Central memory CD4-positive, alpha-beta T cell (primary cell): Measurements from ENCODE around the gene CLEC4G.
"Not testable (repeated sequence)": the region's sequence is repeated elsewhere in the genome, so short reads cannot be mapped to it uniquely, and the experiment has no call there.

Experiments used
- DNase-seq: peaks from one replicate; pipeline ENCODE4 v3.0.0; 2022

CLEC4G gene

DNA sequence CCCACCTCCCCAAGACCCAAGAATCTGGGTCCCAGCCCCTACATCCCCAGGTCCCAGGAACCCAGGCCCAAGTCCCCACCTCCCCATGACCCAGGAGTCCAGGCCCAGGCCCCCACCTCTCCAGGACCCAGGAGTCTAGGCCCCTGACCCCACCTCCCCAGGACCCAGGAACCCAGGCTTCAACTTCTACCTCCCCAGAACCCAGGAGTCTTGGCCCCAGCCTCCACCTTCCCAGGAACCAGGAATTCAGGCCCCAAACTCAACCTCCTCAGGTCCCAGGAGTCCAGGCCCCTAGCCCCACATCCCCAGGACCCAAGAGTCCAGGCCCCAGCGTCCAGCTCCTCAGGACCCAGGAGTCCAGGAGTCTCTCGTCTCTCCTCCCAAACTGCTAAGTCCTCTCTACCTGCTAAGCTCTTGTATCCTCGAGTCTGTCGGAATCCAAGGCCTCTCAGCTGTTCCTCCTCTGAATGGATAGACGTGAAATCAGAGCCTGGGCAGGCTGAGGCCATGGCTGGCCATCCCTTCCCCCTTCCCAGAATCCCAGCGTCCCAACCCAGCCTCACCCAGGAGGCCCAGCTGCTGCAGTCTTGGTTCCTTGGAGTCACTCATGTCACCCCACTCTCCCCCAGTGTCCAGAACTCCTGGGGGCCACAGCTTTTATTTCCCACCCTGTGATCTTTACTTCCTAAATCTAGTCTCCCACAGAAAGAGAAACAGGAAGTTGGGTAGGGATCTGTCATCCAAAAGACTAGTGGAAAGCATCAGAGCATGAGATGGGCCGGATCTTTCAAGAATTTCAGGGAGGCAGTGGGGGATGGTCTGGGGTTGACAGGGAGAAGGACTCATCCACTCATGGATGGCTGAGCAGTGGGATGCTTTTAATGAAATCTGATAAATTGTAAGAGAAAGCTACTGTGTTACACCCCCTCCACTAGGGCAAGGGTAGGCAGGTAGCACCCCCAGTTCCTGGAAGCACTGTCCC lies 15.3 kb upstream of the CLEC4G start, which contains the start of gene CD209:
TSS of gene CD209 (minus strand) at position 632 of the 982 bp plus-strand sequence. CDS start at position 609, 23 bp downstream.
- no peak for DNase-seq

DNA sequence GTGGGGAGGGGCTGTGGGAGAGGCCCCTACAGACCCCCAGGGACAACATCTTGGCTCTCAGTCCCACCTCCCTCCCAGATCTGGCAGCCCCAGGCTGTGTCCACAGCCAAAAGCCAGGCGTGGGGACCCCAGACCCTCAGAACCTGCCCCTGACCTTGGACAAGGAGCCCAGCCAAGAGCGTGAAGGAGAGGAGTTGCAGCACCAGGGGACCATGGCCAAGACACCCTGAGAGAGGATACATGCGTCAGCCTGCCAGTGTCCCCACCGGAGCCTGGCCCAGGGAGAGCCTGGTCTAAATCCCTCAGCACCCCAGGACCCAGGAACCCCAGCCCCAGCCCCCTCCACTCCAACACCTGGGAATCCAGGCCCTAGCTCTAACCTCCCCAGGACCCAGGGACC lies 14.4 kb upstream of the CLEC4G start:
- DNase-seq = not testable (repeated sequence)

DNA sequence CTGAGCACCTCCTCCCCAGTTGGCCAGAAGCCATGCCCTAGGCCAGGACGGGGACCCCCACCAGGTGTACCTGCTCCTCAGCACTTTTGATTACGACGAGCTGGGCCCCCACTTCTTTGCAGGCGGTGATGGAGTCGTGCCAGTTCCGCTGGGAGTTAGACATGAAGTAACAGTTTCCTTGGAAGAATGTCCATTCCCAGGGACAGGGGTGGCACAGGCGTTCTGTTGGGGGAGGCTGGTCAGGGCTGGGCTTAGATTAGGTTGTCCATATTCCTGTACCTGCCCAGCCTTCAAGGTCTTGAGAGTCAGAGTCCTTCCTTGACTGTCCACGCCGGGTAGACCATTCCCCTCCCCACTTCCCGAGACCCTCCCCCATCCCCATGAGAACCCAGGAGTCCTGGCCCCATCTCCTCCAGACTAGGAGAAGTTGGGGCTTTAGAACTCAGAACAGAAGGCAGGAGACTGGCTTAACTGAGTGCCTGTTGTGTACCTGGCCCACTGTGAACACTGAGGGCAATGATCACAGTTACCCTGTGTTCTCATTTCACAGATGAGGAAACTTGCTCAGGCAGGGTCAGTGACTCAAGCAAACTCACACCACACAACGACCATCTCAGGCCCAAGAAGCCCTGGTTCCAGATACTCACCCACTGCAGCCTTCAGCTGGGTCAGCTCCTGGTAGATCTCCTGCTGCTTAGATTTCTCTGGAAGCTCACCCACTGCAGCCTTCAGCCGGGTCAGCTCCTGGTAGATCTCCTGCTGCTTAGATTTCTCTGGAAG lies 13.2 kb upstream of the CLEC4G start:
- DNase-seq = no peak

DNA sequence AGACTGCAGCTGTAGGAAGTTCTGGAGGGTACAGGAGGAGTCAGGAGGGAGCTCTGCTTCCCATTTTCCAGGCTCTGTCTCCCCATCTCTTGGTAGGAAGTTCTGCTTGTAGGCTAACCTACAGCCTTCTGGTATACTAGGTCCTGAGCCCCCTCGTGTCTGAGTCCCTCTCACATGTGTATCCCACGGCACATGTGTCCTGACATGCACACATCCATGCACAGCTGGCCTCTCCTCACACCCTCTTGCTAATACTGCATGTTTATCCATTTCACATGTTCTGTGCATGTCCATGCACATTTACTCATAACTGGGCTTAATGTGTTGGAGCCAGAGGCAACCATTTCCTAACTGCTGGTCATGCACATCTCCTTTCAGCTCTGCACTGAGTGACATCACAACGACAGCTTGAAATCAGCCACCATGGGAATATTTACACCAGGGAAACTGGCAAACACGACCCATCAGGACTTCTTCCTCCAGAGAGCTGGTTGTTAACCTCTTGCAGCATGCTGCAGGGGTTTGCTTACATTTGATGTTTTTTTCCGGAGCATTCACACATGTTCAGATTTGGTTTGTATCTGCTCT lies 12.4 kb upstream of the CLEC4G start:
- DNase-seq = no peak

DNA sequence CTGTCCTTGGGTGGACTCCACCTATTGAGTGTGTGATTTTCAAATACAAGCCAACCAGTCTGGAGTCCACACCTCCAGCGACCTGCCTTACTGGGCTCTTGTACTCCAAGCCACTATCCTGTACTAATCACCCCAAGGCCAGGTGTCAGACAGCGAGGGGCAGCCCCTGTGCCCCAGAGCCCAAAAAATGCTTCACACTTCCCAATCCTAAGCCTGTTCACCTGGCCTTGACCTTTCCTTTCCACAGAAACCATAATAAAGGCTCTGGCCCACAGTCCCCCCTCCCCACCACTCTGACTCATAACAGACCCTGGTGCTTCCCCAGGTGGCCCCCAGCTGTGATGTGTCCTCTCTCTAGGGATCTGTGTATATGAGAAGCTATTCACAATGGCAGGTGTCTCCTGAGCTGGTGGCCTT lies 11.5 kb upstream of the CLEC4G start:
- no peak for DNase-seq

DNA sequence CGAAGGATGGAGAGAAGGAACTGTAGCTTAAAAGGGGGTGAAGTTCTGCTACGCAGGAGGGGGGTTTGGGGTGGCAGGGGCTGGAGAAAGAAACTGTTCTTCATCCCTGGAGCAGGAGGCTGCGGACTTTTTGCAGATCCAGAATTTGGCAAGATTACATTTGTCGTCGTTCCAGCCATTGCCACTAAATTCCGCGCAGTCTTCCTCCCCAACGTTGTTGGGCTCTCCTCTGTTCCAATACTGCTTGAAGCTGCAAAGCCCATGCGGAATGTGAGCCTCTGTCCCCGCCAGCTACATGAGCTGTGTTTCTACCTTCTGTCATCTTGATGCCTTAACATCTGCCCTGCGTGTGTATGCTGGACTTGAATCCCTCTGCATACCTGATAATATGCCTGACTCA lies 11.1 kb upstream of the CLEC4G start:
- DNase-seq = no peak

DNA sequence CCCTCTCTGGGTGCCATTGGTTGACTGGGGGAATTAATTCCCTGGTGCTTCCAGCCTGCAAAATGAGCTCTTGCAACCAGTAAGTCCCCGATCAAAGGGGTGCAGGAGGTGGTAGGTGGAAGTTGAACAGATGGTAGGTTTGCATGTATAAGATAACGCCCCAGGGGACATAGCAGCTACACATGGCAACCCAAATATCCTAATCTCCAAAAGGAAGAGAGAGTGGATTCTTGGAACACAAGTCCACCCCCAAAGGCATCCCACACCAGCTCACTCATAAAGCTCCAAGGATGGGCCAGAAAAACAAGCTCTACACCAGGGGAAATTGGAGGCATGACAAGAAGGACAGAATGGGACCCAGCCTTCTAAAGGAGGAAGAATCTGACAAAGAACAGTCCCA lies 10.7 kb upstream of the CLEC4G start:
- no peak for DNase-seq

DNA sequence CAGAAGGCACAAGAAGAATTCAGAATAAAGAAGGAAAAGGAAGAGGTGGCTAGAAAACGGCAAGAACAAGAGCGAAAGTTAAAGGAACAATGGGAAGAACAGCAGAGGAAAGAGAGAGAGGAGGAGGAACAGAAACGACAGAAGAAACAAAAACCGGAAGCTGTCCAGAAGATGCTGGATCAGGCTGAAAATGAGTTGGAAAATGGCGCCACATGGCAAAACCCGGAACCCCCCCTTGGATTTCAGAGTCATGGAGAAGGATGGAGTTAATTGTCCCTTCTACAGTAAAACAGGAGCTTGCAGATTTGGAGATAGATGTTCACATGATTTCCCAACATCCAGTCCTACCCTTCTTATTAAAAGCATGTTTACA lies 8.8 kb upstream of the CLEC4G start:
- DNase-seq = no peak

DNA sequence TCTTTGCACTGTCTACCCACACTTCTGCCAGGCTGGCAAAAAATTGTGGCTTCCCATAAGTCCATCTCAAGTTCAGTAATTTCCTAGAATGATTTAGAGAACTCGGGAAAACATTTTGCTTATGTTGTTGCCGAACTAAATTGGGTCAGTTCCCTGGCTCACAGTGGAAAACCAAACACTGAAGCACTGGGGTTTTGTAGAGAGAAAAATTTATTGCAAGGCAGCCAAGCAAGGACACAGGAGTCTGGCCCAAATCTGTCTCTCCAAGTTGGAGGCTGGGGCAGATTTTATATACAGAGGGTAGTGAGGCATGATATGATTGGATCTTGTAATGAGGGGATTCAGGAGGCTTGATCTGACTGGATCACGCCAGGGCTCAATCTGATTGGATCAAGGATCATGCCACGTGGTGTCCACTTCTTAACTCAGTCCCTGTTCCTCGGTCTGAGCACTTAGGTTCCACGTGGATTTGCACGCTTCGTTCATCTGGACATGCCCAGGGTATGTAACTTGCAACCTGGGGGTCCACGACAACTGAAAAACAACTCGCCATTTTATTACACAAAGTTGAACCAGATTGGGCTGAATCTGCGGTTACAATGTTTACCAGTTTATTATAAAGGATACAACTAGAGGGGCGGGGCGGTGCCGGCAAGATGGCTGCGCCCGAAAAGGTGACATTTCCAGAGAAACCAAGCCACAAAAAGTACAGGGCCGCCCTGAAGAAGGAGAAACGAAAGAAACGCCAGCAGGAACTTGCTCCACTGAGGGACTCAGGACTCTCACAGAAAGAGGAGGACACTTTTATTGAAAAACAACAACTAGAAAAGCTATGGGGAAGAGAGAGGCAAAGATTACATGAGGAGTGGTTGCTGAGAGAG lies 8.1 kb upstream of the CLEC4G start:
- DNase-seq = no peak

DNA sequence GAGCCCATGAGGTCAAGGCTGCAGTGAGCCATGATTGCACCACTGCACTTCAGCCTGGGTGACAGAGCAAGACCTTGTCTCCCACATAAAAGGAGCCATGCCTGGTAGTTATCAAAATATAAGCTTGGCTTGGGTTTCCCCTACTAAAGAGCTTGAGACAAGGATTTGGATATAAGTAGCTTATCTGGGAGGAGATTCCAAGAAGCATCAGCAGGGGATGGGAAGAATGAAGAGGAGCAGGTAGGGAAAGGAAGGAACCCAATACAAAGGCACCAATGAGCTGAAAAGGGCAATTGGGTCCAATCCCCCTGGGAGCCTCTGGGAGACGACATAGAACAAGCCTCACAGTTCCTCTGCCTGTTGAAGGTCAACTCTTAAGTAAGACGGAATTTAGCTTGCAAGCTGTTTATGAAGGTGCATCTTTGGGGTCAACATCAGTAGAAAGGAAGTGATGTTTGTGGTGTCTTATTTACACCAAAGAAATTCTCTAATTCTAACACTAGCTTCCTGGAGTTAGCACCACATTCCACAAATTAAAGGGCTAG lies 7.4 kb upstream of the CLEC4G start:
- no peak for DNase-seq

DNA sequence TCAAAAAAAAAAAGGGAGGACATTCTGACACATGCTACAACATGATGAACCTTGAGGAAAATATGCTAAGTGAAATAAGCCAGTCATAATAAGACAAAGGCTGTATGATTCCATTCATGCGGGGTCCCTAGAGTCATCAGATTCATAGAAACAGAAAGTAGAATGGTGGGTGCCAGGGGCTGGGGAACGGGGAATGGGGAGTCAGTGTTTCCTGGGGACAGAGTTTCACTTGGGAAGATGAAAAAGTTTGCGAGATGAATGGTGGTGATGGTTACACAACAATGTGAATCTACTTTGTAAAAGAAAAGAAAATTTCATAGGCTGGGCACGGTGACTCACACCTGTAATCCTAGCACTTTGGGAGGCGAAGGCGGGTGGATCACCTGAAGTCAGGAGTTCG lies 6.1 kb upstream of the CLEC4G start:
- no peak for DNase-seq

DNA sequence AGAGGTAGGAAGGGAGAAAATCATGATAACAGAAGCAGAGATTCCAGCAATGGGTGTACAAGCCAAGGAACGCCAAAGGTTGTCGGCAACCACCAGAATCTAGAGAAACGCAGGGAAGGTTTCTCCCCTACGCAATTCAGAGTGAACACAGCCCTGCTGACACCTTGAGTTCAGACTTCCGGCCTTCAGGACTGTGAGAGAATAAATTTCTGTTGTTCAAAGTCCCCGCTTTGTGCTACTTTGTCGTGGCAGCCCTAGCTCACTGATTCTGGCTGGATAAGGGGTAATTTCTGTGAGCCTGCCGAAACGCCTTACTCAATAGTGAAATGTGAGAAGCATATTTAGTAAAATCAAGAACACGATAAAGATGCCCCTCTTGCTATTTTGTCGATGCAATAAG lies 5.3 kb upstream of the CLEC4G start:
- no peak for DNase-seq

DNA sequence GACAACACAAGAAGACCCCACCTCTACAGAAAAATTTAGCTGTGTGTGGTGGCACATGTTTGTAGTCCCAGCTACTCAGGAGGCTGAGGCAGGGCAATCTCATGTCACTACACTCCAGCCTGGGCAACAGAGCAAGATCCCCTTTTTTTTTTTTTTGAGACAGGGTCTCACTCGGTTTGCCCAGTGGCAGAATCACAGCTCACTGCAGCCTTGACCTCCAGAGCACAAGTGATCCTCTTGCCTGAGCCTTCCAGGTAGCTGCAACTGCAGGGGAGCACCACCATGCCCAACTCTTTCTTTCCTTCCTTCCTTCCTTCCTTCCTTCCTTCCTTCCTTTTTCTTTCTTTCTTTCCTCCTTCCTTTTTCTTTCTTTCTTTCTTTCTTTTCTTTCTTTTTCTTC lies 4.2 kb upstream of the CLEC4G start:
- DNase-seq = no peak

DNA sequence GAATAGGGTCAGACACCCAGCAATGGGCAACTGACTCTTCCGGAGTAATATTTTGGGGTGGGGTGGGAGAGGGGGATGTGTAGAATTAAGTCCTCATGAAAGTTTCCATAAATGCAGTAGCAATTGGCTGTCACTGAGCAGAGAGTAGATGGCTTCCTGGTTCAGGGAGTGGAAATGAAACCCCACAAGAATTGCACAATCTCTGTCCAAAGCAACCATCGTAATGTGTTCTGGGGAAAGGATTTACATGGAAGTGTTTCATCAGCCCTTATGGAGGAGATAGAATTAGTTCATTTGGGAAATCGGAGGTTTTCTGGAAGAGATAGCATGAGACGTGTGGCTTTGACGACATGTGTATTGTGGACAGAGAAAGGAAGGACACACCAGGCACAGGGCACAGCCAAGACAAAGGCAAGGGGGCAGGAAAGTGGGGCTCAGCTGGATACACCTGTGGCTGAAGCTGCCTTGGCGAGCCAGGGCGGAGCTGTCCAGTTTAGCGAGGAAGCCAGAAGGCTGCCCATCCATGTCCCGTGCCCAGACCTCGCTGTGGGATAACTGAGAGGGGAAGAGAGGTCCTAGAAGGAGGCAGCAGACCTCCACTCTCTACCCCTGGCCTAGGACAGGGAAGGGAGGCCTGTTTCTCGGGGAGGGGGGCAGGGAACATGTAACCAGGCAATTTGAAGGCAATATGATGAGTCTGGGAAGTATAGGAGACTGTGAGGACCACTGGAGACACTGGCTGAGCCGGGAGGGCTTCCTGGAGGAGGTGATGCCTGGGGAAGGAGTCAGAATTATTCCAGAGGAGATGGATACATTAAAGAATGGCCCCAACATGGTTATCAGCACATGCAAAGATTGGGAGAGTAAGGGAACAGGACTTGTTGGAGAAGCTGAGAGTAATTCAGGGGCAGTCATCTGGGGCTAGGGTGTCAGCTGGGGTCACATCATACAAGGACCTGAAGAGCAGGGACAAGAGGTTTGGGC lies 2.6 kb upstream of the CLEC4G start:
- no peak for DNase-seq

DNA sequence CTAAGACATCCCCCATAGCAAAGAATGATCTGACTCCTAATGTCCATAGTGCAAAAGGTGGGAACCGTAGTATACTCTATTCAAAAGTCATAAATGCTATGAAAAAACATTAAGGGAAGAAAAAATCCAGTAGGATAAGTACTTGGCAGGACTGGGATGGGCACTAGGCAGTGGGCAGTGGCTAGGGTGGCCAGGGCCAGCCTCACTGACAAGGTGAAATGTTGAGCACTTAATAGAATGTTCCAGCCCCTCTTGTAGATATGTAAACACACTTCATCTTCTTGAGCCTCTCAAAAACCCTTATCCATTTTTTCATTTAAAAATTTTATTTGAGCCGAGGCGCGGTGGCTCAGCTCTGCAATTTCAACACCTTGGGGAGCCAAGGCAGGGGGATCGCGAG lies 1.5 kb upstream of the CLEC4G start:
- DNase-seq = no peak

DNA sequence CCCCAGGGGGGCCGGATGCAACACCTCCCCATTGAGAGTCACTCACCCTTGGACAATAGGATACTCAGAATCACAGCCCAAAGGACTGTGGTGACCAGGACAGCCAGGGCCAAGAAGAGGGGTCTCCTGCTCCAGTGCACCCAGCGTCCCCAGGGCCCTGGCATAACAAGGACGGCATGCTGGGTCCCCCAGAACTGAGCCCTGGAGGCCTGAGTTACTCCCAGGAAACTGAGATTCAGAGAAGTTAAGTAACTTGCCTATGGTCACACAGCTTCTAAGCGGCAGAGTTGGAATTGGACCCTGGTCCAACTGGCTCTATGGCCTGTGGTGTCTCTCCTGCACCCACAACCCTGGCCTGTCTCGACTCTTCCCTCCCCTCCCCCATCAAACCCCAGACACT lies 295 bp downstream of the CLEC4G start:
- DNase-seq = no peak

DNA sequence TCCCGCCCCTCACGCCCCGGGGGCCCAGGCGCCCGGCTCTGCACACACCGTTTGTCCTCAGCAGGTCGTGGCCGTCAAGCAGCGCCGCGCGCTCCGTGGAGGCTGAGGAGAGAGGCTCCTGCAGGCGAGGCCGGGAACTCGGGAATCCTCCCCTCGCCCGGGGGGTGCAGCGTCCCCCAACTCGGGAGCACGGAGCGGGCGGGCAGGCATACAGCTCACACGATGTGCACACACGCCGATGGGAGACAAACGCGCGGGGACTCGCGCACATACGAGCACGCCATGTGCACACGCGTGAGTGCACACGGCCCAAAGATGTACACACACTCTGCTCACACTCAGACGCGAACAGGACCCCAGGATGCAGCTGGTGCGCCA lies 703 bp downstream of the CLEC4G start:
- DNase-seq = no peak

DNA sequence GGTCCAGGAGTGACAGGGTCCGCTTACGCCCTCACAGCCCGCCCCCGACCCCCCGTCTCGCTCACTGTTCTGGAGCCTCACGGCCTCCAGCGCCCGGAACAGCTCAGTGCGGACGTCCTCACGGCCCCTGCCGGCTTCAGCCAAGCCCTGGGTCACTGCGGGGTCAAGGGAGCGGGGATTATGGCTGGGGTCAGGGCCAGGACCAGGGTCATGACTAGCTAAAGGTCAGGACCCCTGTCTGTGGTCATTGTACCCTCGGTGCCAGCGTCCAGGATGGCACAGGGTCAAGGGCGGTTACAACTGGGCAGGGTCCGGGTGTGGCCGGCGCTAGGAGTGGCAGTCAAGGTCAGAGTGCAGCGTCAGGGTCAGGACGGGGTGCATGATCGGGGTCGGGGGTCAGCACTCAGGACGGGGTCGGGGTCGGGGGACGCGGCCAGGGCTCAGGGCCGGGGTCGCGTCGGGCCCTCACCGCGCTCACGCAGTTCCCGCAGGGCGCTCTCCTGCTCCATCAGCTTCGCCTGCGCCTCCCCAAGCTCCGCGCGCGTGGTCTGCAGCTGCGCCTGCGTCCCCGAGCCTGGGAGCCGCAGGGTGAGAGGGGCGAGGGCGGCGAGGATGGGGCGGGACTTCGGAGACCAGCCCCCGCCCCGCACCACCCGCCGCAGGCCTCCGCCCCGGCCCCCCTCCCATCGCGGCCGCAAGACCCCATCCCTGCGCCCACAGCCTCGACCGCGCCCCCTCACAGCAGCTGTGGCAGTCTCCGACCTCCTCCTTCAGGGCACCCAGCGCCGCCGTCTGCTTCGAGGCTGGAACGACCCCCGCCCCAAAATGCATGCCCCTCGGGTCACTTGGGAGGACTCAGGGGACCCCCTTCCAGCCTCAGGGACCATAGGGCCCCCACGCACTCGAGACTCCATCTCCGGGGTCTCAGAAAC lies 1.4 kb downstream of the CLEC4G start:
- no peak for DNase-seq

DNA sequence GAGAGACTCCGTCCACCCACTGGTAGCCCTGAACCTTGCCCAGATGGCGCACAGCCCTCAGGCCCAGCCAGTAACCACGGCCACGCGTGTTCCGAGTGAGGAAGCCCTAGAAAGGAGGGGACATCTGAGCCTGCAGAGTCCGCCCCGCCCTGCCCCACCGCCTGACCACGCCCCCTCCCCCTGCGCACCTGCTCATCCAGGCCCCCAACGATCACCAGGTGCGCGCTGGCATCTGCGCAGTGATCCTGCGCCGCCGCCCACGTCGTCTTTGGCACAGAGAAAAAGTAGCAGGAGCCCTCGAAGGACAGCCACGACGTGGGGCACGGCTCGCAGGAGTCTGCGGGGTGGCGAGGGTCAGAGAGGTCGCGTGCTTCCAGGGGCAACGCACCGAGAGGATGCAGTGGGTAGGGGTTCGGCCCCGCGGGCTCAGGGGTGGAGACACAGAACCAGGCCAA lies 2.1 kb downstream of the CLEC4G start:
- DNase-seq = no peak

DNA sequence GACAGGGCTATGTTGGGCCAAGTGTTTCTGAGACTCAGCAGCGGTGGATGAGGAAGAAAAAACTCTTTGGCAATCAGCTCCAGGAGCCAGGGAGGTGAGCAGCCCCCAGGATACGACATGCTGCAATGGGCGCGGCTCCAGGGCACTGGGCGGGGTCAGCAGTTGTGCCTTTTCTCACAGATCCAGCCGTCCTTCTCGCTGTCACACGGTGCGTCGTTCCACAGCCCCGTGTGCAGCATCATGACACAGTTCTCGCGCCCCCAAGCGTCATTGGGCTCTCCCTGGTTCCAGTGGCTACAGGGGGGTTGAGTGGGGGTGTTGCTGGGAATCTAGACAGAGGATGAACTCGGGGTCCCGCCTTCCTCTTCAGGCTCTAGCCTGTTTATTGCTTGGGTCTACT lies 2.7 kb downstream of the CLEC4G start:
- no peak for DNase-seq
